ENCODE measurements around the gene ZIC4. TPM values are rescaled to one million over a fixed set of nuclear protein-coding genes. Genes with fewer than 3 reads are reported as not detected.

The ZIC4 gene
- total and polyA plus RNA-seq, 4 donors = 0.06 TPM; not detected in 3

- peaks cover 0 to 10% (median under 1%) of the 10 kb centered on the region in 4 donors for H3K27me3 ChIP-seq (ENCODE audit: control insufficient read depth in 4 of 4, insufficient read depth in 4 of 4, low read length in 3 of 4)
- H3K9ac ChIP-seq (ENCODE audit: low read depth in 1 of 2, low read length in 2 of 2) = no peak overlapping the region
- peaks cover 13 to 35% (median 25%) of the 10 kb centered on the region in 4 donors for H3K4me1 ChIP-seq (ENCODE audit: control insufficient read depth in 4 of 4, insufficient read depth in 4 of 4, low read length in 3 of 4)
- no peak overlapping the region for H3K27ac ChIP-seq (ENCODE audit: low read depth in 1 of 2, low read length in 2 of 2)
- H3K9me3 ChIP-seq (ENCODE audit: control insufficient read depth in 4 of 4, low read length in 3 of 4) = no peaks in the 10 kb centered on the region
- WGBS = 29% methylated on average over 17 of the region's 17 CpGs
- TF ChIP-seq SP1 (IDR thresholded peaks at IDR 0.05) (no peak), HNF4A (conservative IDR thresholded peaks at IDR 0.05) (no peak), RAD21 (IDR thresholded peaks at IDR 0.05) (no peak), EGR1 (IDR thresholded peaks at IDR 0.05; ENCODE audit: low read depth in 2 of 2) (no peak), ZBTB33 (IDR thresholded peaks at IDR 0.05) (no peak), MAX (IDR thresholded peaks at IDR 0.05) (no peak), JUND (IDR thresholded peaks at IDR 0.05) (no peak), RXRA (IDR thresholded peaks at IDR 0.05) (no peak), REST (IDR thresholded peaks at IDR 0.05) (no peak), ATF3 (IDR thresholded peaks at IDR 0.05) (no peak), GABPA (IDR thresholded peaks at IDR 0.05 in 1 of 2, conservative IDR thresholded peaks at IDR 0.05 in 1 of 2) (no peak), CTCF (IDR thresholded peaks at IDR 0.05; ENCODE audit: low read depth, low read length, missing input control) (no peak)
- H3K36me3 ChIP-seq (ENCODE audit: control insufficient read depth in 4 of 4, insufficient read depth in 3 of 4, low read depth in 1 of 4, low read length in 3 of 4) = peaks cover 0 to 4% (median 0%) of the 10 kb centered on the region in 4 donors
- H3K4me3 ChIP-seq (ENCODE audit: low read depth in 1 of 3, low read length in 3 of 3) = no peak overlapping the region
- no peak for DNase-seq (ENCODE audit: low spot score)
These were observed 9.7 kb downstream of the ZIC4 start for GRCh38 chr3:147396712-147397046.

GRCh38 chr3:147395899-147396711 lies 10.2 kb downstream of the ZIC4 start:
- Histone ChIP-seq H3K36me3 (ENCODE audit: control insufficient read depth in 4 of 4, insufficient read depth in 3 of 4, low read depth in 1 of 4, low read length in 3 of 4) (peaks cover 0 to 4% (median 0%) of the 10 kb centered on the region in 4 donors), H3K27me3 (ENCODE audit: control insufficient read depth in 4 of 4, insufficient read depth in 4 of 4, low read length in 3 of 4) (peaks cover 2 to 11% (median 2%) of the 10 kb centered on the region in 4 donors), H3K4me3 (ENCODE audit: low read depth in 1 of 3, low read length in 3 of 3) (no peak overlapping the region), H3K4me1 (ENCODE audit: control insufficient read depth in 4 of 4, insufficient read depth in 4 of 4, low read length in 3 of 4) (peaks cover 13 to 35% (median 26%) of the 10 kb centered on the region in 4 donors), H3K27ac (ENCODE audit: low read depth in 1 of 2, low read length in 2 of 2) (no peak overlapping the region), H3K9me3 (ENCODE audit: control insufficient read depth in 4 of 4, low read length in 3 of 4) (peaks cover 0 to 2% (median 0%) of the 10 kb centered on the region in 4 donors), H3K9ac (ENCODE audit: low read depth in 1 of 2, low read length in 2 of 2) (no peak overlapping the region)
- 27% methylated on average over 65 of the region's 65 CpGs for WGBS
- DNase-seq (ENCODE audit: low spot score) = no peak
- TF ChIP-seq MAX (IDR thresholded peaks at IDR 0.05) = no peak
- no peak for TF ChIP-seq HNF4G (IDR thresholded peaks at IDR 0.05)
- no peak for TF ChIP-seq HNF4A (conservative IDR thresholded peaks at IDR 0.05)
- TF ChIP-seq SP1 (IDR thresholded peaks at IDR 0.05) = no peak
- no peak for TF ChIP-seq TAF1 (conservative IDR thresholded peaks at IDR 0.05)
- TF ChIP-seq REST (IDR thresholded peaks at IDR 0.05) = no peak
- TF ChIP-seq ATF3 (IDR thresholded peaks at IDR 0.05) = no peak
- no peak for TF ChIP-seq CTCF (IDR thresholded peaks at IDR 0.05; ENCODE audit: low read depth, low read length, missing input control)
